IMR-90 (cell line): ENCODE data around the gene ADGB. TPM values are rescaled to one million over a fixed set of nuclear protein-coding genes. Genes with fewer than 3 reads are reported as not detected.

Source experiments
- ATAC-seq: fragments of 200-7000 bp; cut with Tn5 transposase; 2 replicates; pipeline ENCODE4 v1.9.1; 2020; ENCODE audit warnings: low read depth, mild to moderate bottlenecking, moderate library complexity
- BruUV-seq: library from RNA; stranded (reverse); fragments of 400-500 nt; replicated peaks from 2 replicates; lab custom pipeline; 2021; lab: Mats Ljungman, UMichigan
- CTCF ChIA-PET: fragments of 300-600 bp; formaldehyde crosslinking; extraction: SDS; loops from one replicate; lab custom pipeline; 2021; ENCODE audit warnings: antibody characterized with exemption; lab: Yijun Ruan, JAX
- POLR2A ChIA-PET: fragments of 300-600 bp; sonication (Branson Sonifier 250); formaldehyde crosslinking; loops from one replicate; lab custom pipeline; 2022; ENCODE audit warnings: antibody characterized with exemption; ENCODE audit not compliant: unreplicated experiment; lab: Charles Lee
- DNase-seq: peaks from one replicate; pipeline ENCODE4 v3.0.0; 2013
- H2AFZ ChIP-seq: replicated peaks from 2 replicates; pipeline ENCODE3; 2013; ENCODE audit warnings: low read length, mild to moderate bottlenecking; ENCODE audit not compliant: poor library complexity
- H2AK5ac ChIP-seq: 2 replicates; pipeline ENCODE4 v1.6.1; 2013; ENCODE audit warnings: low read depth, low read length, inconsistent platforms
- H2AK9ac ChIP-seq: replicated peaks from 2 replicates; pipeline ENCODE3; 2013; ENCODE audit warnings: mild to moderate bottlenecking, low read depth, low read length, moderate library complexity; ENCODE audit not compliant: poor library complexity
- H2BK120ac ChIP-seq: 2 replicates; pipeline ENCODE4 v1.6.1; 2013; ENCODE audit warnings: low read depth, low read length, inconsistent platforms
- H2BK15ac ChIP-seq: 3 replicates; pipeline ENCODE4 v1.6.1; 2013; ENCODE audit warnings: low read depth, low read length, inconsistent platforms
- H2BK20ac ChIP-seq: 2 replicates; pipeline ENCODE4 v1.6.1; 2013; ENCODE audit warnings: low read depth, mild to moderate bottlenecking, inconsistent platforms, low read length, moderate library complexity
- H2BK5ac ChIP-seq: 2 replicates; pipeline ENCODE4 v1.6.1; 2013; ENCODE audit warnings: mild to moderate bottlenecking, low read depth, low read length, inconsistent platforms; ENCODE audit not compliant: poor library complexity, severe bottlenecking
- H3K14ac ChIP-seq: replicated peaks from 2 replicates; pipeline ENCODE4 v1.6.1; 2013; ENCODE audit warnings: low read depth, low read length, inconsistent platforms
- H3K18ac ChIP-seq: 2 replicates; pipeline ENCODE4 v1.6.1; 2013; ENCODE audit warnings: low read depth, low read length, control low read depth
- H3K23ac ChIP-seq: 2 replicates; pipeline ENCODE4 v1.6.1; 2013; ENCODE audit warnings: low read depth, low read length, inconsistent platforms
- H3K27ac ChIP-seq: 2 replicates; pipeline ENCODE4 v1.5.1; 2013; ENCODE audit warnings: mild to moderate bottlenecking, control low read depth, low read length; ENCODE audit not compliant: insufficient read depth
- H3K27me3 ChIP-seq: 2 replicates; pipeline ENCODE4 v1.6.1; 2013; ENCODE audit warnings: low read length; ENCODE audit not compliant: control insufficient read depth, insufficient read depth
- H3K36me3 ChIP-seq: 2 replicates; pipeline ENCODE4 v1.6.1; 2013; ENCODE audit warnings: low read length, mixed read lengths; ENCODE audit not compliant: control insufficient read depth, insufficient read depth
- H3K4ac ChIP-seq: 2 replicates; pipeline ENCODE4 v1.6.1; 2013; ENCODE audit warnings: low read depth, low read length, inconsistent platforms
- H3K4me1 ChIP-seq: 2 replicates; pipeline ENCODE4 v1.6.1; 2013; ENCODE audit warnings: low read length, mixed read lengths; ENCODE audit not compliant: control insufficient read depth, insufficient read depth
- H3K4me2 ChIP-seq: 2 replicates; pipeline ENCODE4 v1.6.1; 2013; ENCODE audit warnings: low read depth, mild to moderate bottlenecking, control low read depth, low read length, moderate library complexity
- H3K4me3 ChIP-seq: 2 replicates; pipeline ENCODE4 v1.5.1; 2013; ENCODE audit warnings: low read depth, mild to moderate bottlenecking, control low read depth, low read length, moderate library complexity; ENCODE audit not compliant: insufficient read depth
- H3K56ac ChIP-seq: 2 replicates; pipeline ENCODE4 v1.6.1; 2013; ENCODE audit warnings: low read length, inconsistent platforms; ENCODE audit not compliant: insufficient read depth; ENCODE audit errors: extremely low read depth
- H3K79me1 ChIP-seq, 2 experiments: 2 replicates each; pipeline ENCODE4 v1.6.1; 2013; ENCODE audit warnings: low read length in 2 of 2, inconsistent platforms in 1 of 2, low read depth in 1 of 2
- H3K9ac ChIP-seq: 2 replicates; pipeline ENCODE4 v1.6.1; 2013; ENCODE audit warnings: low read depth, low read length, control low read depth
- H3K9me1 ChIP-seq: 2 replicates; pipeline ENCODE4 v1.6.1; 2013; ENCODE audit warnings: low read length, inconsistent platforms; ENCODE audit not compliant: insufficient read depth
- H3K9me3 ChIP-seq: 2 replicates; pipeline ENCODE4 v1.6.1; 2013; ENCODE audit warnings: low read length; ENCODE audit not compliant: control insufficient read depth, insufficient read depth
- H4K20me1 ChIP-seq: 2 replicates; pipeline ENCODE4 v1.6.1; 2013; ENCODE audit warnings: low read length, inconsistent platforms; ENCODE audit not compliant: insufficient read depth
- H4K5ac ChIP-seq: 2 replicates; pipeline ENCODE4 v1.6.1; 2013; ENCODE audit warnings: mild to moderate bottlenecking, low read depth, low read length, control low read depth
- H4K8ac ChIP-seq, 2 experiments: 2 replicates each; pipeline ENCODE4 v1.6.1; 2013; ENCODE audit warnings: low read depth in 2 of 2, low read length in 2 of 2, control low read depth in 1 of 2, inconsistent platforms in 1 of 2
- H4K91ac ChIP-seq: 2 replicates; pipeline ENCODE4 v1.6.1; 2013; ENCODE audit warnings: low read depth, low read length, inconsistent platforms; ENCODE audit not compliant: insufficient read depth
- BHLHE40 ChIP-seq: fragments of 150-350 bp; IDR thresholded peaks from 2 replicates; pipeline ENCODE4 v1.6.1; 2016; ENCODE audit warnings: mild to moderate bottlenecking, low read depth, low read length
- CEBPB ChIP-seq: IDR thresholded peaks from 2 replicates; pipeline ENCODE4 v1.6.1; 2012; ENCODE audit warnings: low read depth, low read length, improper control_type of control experiment
- CHD1 ChIP-seq: IDR thresholded peaks from 2 replicates; pipeline ENCODE4 v1.6.1; 2012; ENCODE audit warnings: low read depth, low read length, improper control_type of control experiment
- ELK1 ChIP-seq: fragments of 150-350 bp; IDR thresholded peaks from 2 replicates; pipeline ENCODE4 v1.6.1; 2016; ENCODE audit warnings: low read depth, mild to moderate bottlenecking, low read length, moderate library complexity, borderline replicate concordance
- FOS ChIP-seq: fragments of 150-350 bp; IDR thresholded peaks from 2 replicates; pipeline ENCODE4 v1.6.1; 2016; ENCODE audit warnings: low read depth, low read length
- MAFK ChIP-seq: IDR thresholded peaks from 2 replicates; pipeline ENCODE4 v1.6.1; 2012; ENCODE audit warnings: low read depth, low read length, improper control_type of control experiment
- MAZ ChIP-seq: IDR thresholded peaks from 2 replicates; pipeline ENCODE4 v1.6.1; 2012; ENCODE audit warnings: low read depth, mild to moderate bottlenecking, low read length, improper control_type of control experiment, moderate library complexity, borderline replicate concordance
- MXI1 ChIP-seq: IDR thresholded peaks from 2 replicates; pipeline ENCODE4 v1.6.1; 2012; ENCODE audit warnings: low read depth, mild to moderate bottlenecking, low read length, moderate library complexity, borderline replicate concordance
- NFE2L2 ChIP-seq: fragments of 150-350 bp; IDR thresholded peaks from 2 replicates; pipeline ENCODE4 v1.6.1; 2016; ENCODE audit warnings: low read depth, mild to moderate bottlenecking, low read length
- POLR2A ChIP-seq: IDR thresholded peaks from 2 replicates; pipeline ENCODE4 v1.6.1; 2012; ENCODE audit warnings: mild to moderate bottlenecking, low read depth, low read length
- RAD21 ChIP-seq: IDR thresholded peaks from 2 replicates; pipeline ENCODE4 v1.6.1; 2012; ENCODE audit warnings: low read length, improper control_type of control experiment
- RCOR1 ChIP-seq: IDR thresholded peaks from 2 replicates; pipeline ENCODE4 v1.6.1; 2012; ENCODE audit warnings: mild to moderate bottlenecking, low read length, improper control_type of control experiment; ENCODE audit not compliant: insufficient replicate concordance
- RFX5 ChIP-seq: IDR thresholded peaks from 2 replicates; pipeline ENCODE4 v1.8.0; 2012; ENCODE audit warnings: low read depth, mild to moderate bottlenecking, low read length, moderate library complexity
- SMC3 ChIP-seq: fragments of 150-350 bp; IDR thresholded peaks from 2 replicates; pipeline ENCODE4 v1.6.1; 2016; ENCODE audit warnings: low read depth, mild to moderate bottlenecking, antibody characterized with exemption, low read length, moderate library complexity
- WGBS, 2 experiments: methylation state at CpG; one replicate each; pipeline versions ENCODE4 v1.1.5 to v1.1.7; 2013; ENCODE audit warnings: missing lambda C conversion rate in 2 of 2; ENCODE audit not compliant: insufficient read length in 1 of 2; ENCODE audit errors: extremely low coverage in 2 of 2; 5-methylcytosine and 5-hydroxymethylcytosine counted together
- dilution Hi-C: fragments of 300-500 bp; cut with HindIII; formaldehyde crosslinking; loops from one replicate; pipeline ENCODE4 v1.14.3; 2018; ENCODE audit warnings: low sequenced_read_pairs; ENCODE audit not compliant: unreplicated experiment
- in situ Hi-C: fragments of 300-500 bp; cut with MboI; formaldehyde crosslinking; loops from 3 replicates; pipeline ENCODE4 v1.14.3; 2019; ENCODE audit warnings: low sequenced_read_pairs, inconsistent platforms, mixed read lengths
- intact Hi-C: fragments of 100-400 bp; cut with micrococcal nuclease; formaldehyde crosslinking; loops from 2 replicates; pipeline ENCODE4 v1.10.0; 2022
- polyA plus RNA-seq, 3 experiments: library from polyadenylated mRNA; depleted of rRNA; stranded (reverse); fragments of >200 nt; gene quantifications; 2 replicates each; pipeline ENCODE4 v1.2.3, GENCODE V29; 2012; ENCODE audit warnings: low replicate concordance in 1 of 3
- total RNA-seq: library from RNA; depleted of rRNA; stranded (reverse); fragments of >200 nt; gene quantifications from 2 replicates; pipeline ENCODE4 v1.2.3, GENCODE V29; 2012
- TF ChIP-seq, protein P1 (sequence below): conservative IDR thresholded peaks from 2 replicates; pipeline ENCODE4 v1.5.1; 2012; ENCODE audit warnings: mild to moderate bottlenecking, low read depth, low read length, improper control_type of control experiment
- TF ChIP-seq, protein P2 (sequence below): fragments of 150-350 bp; IDR thresholded peaks from 2 replicates; pipeline ENCODE4 v1.6.1; 2017; ENCODE audit warnings: mild to moderate bottlenecking, antibody characterized with exemption, low read length, low read depth

ADGB gene
- total and polyA plus RNA-seq, 2 of the 4 experiments (the other 2 are of a cell fraction) = not detected

- Histone ChIP-seq H2BK5ac (no peak overlapping the region), H3K36me3 (no peaks in the 10 kb centered on the region), H3K4me1 (peaks cover 9% of the 10 kb centered on the region), H4K91ac (no peak overlapping the region), H3K4me3 (no peak overlapping the region), H2BK120ac (no peak overlapping the region), H4K5ac (no peak overlapping the region), H3K14ac (no peak overlapping the region), H3K4me2 (no peak overlapping the region), H2AK9ac (no peak overlapping the region), H3K23ac (no peak overlapping the region), H2AFZ (no peak overlapping the region), H3K9me1 (no peaks in the 10 kb centered on the region), H4K20me1 (no peaks in the 10 kb centered on the region), H3K27ac (no peak overlapping the region), H2BK20ac (no peak overlapping the region), H3K4ac (no peak overlapping the region), H2AK5ac (no peak overlapping the region), H3K9me3 (peaks cover 2% of the 10 kb centered on the region), H3K27me3 (no peaks in the 10 kb centered on the region), H3K56ac (no peak overlapping the region), H4K8ac (no peak overlapping the region), H3K18ac (no peak overlapping the region), H3K9ac (no peak overlapping the region), H3K79me1 (no peaks in the 10 kb centered on the region), H2BK15ac (no peak overlapping the region)
- in situ Hi-C loops = loop anchor here (10.0 to 25.0 kb wide), 2 partner anchors 433 to 1310 kb away; no protein-coding TSS in a partner anchor
- CTCF ChIA-PET = no interaction called here
- WGBS, 2 experiments = no CpG with 5 or more reads among the region's 1 CpG
- dilution Hi-C loops = no loop called here
- ATAC-seq (peak; percentile 78), DNase-seq (peak; percentile 94)
- TF ChIP-seq MAFK = peak; percentile 78
- no peak for TF ChIP-seq MAZ
- TF ChIP-seq NFE2L2 = peak; percentile 35; the same call in 1 of the 2 replicates
- TF ChIP-seq, protein P1, sequence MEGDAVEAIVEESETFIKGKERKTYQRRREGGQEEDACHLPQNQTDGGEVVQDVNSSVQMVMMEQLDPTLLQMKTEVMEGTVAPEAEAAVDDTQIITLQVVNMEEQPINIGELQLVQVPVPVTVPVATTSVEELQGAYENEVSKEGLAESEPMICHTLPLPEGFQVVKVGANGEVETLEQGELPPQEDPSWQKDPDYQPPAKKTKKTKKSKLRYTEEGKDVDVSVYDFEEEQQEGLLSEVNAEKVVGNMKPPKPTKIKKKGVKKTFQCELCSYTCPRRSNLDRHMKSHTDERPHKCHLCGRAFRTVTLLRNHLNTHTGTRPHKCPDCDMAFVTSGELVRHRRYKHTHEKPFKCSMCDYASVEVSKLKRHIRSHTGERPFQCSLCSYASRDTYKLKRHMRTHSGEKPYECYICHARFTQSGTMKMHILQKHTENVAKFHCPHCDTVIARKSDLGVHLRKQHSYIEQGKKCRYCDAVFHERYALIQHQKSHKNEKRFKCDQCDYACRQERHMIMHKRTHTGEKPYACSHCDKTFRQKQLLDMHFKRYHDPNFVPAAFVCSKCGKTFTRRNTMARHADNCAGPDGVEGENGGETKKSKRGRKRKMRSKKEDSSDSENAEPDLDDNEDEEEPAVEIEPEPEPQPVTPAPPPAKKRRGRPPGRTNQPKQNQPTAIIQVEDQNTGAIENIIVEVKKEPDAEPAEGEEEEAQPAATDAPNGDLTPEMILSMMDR = no peak
- no peak for TF ChIP-seq ELK1
- TF ChIP-seq RAD21 = no peak
- TF ChIP-seq POLR2A = no peak
- TF ChIP-seq SMC3 = no peak
- peak; percentile 66 for TF ChIP-seq BHLHE40
- TF ChIP-seq CEBPB = peak; percentile 45; the same call in 1 of the 2 replicates
- TF ChIP-seq MXI1 = no peak
- no peak for TF ChIP-seq RFX5
- TF ChIP-seq, protein P2, sequence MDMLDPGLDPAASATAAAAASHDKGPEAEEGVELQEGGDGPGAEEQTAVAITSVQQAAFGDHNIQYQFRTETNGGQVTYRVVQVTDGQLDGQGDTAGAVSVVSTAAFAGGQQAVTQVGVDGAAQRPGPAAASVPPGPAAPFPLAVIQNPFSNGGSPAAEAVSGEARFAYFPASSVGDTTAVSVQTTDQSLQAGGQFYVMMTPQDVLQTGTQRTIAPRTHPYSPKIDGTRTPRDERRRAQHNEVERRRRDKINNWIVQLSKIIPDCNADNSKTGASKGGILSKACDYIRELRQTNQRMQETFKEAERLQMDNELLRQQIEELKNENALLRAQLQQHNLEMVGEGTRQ = no peak
- TF ChIP-seq CHD1 = no peak
- peak; percentile 18 for TF ChIP-seq RCOR1
- peak; percentile 81 for TF ChIP-seq FOS
- POLR2A ChIA-PET = no interaction called here
- no TSS peak for BruUV-seq
- intact Hi-C loops = loop anchor here (10.0 kb wide), 2 partner anchors 533 to 653 kb away; partner anchors contain the start of gene SAMD5
Observed at GRCh38 chr6:146851837-146852236, 253.1 kb downstream of the ADGB start.
